ENCODE data around the gene PXDN. TPM values are rescaled to one million over a fixed set of nuclear protein-coding genes. Genes with fewer than 3 reads are reported as not detected.

Gene PXDN
- total RNA-seq, 1 experiment from 2014 or later = 126 TPM

- no peak for DNase-seq (ENCODE audit: low read depth)
Observed at GRCh38 chr2:1755436-1756191, 11.3 kb upstream of the PXDN start.

- no peak for DNase-seq (ENCODE audit: low read depth)
Observed at GRCh38 chr2:1754461-1755170, 10.3 kb upstream of the PXDN start.

DNA sequence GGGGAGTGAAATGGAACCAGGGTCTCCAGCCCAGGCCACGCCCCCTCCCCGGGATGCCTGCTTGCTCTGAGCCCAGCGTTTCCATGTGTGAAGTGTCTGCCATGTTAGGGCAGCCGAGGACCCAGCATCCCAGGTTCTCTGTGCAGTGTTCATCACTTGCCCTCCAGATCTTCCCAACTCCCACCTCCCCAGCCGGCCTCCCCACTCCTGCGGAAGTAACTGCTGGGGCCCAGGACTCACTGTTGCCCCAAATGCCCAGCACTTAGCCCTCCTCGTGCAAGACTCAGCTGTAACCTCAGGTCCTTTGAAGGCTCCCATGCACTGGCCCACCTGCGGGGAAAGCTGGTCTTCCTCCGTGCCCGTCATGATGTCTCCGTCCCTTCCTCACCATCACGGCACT is 9.7 kb upstream of the PXDN start:
- DNase-seq (ENCODE audit: low read depth) = no peak

DNA sequence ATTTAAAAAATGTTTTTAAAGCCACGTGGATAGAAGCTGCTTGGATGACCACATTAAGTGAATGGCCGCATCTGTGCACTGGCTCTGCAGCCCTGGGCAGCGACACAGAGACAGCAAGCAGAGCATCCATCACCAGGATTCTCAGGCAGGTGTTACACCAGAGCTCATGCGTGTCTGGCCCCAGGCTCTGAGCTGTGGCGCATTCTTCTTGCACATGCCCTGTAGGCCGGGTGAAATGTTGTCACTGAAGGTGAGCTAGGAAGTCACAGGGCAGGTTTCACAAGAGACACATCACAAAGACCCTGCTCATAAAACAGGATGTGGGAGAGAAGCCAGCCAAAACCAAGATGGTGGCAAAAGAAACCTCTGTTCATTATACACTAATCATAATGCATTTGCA is 8.4 kb upstream of the PXDN start:
- DNase-seq (ENCODE audit: low read depth) = no peak

GRCh38 chr2:1751767-1752725 is 7.7 kb upstream of the PXDN start:
- no peak for DNase-seq (ENCODE audit: low read depth)

DNA sequence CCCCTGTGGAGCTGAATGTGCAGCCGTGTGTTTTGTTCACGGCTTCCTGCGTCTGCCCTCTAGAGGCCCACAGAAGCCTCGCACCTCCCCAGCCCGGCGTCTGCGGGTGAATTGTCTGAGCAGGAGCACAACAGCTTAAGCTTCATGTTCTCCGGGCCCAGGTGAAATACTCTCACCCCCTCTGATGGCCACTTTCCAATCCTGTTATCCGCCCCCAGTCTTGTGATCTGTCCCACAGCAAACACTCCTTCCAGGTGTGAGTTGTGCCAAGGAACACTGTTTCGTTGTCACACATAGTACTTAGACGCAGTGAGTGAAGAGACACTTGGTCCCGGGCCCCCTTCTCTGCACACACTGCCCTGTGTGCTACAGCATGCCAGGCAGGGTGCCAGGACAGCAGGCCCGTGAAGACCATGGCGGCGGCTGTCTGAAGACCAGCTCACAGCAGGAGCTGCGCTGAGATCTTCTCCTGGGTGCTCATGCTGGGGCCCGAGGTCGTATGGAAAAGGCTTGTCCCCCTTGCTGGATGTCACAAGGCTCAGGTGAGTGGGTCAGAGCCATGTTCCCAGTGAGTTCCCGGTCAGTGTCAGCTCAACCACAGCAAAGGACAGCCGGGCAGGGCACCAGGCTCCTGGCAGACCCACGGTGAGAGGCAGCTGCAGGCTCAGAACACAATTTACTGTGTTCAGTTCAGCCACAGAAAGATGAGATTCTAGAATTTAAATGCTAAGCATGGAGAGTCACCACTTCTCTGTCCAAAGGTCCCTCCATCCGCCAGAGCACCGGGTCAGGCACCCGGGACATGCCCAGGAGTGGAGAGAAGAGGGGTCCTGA is 6.8 kb upstream of the PXDN start:
- DNase-seq (ENCODE audit: low read depth) = peak; percentile 76

DNA sequence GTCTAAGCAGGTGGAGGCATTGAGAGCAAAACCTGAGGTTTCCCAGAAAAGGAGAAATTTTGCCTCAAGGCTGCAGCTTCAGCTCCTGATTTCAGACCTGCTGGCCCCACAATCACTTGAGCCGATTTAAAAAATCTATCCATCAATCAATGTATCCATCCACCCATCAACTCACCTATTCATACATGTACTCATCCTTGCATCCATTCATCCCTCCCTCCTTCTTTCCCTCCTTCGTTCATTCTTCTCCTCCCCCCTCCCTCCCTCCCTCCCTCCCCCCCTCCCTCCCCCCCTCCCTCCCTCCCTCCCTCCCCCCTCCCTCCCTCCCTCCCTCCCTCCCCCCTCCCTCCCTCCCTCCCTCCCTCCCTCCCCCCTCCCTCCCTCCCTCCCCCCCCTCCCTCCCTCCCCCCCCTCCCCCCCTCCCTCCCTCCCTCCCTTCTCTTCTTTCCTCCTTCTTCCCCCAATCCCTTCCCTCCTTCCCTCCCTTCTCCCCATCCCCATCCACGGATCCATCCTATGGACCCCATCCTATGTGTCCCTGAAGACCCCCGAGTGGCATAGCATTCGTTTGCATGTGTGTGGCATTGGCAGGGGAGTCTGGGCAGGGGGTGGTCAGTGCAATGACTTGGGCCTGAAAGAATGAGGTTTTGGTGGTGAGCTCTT is 6.1 kb upstream of the PXDN start:
- DNase-seq (ENCODE audit: low read depth) = no peak

DNA sequence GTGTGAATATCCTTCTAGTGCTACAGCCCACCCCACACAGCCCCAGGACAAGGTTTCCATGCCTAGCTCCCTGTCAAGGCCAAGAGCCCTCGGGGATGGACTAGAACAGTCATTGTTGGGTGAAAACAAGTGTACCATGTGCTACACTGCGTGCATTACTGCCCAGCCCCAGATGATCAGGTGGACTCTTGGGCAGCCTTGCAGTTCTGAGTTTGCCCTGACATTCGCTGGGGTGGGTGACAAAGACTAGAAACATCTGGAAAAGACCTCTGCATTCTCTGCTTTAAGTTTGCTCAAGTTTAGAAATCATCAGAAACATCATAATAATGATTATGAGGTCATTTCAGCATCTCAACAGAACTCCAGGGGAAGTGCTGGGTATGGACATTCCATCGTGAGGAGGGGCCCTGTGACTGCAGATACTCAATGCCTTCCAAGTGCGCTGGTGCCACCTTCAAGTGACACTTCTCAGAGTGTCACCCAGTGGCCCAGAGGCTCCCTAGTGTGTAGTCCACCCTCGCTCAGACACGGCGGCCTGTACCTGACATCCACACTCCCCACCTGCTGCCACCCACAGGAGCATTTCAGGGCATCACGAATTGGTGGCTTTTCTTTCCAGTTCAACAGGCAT is 5.3 kb upstream of the PXDN start:
- no peak for DNase-seq (ENCODE audit: low read depth)

DNA sequence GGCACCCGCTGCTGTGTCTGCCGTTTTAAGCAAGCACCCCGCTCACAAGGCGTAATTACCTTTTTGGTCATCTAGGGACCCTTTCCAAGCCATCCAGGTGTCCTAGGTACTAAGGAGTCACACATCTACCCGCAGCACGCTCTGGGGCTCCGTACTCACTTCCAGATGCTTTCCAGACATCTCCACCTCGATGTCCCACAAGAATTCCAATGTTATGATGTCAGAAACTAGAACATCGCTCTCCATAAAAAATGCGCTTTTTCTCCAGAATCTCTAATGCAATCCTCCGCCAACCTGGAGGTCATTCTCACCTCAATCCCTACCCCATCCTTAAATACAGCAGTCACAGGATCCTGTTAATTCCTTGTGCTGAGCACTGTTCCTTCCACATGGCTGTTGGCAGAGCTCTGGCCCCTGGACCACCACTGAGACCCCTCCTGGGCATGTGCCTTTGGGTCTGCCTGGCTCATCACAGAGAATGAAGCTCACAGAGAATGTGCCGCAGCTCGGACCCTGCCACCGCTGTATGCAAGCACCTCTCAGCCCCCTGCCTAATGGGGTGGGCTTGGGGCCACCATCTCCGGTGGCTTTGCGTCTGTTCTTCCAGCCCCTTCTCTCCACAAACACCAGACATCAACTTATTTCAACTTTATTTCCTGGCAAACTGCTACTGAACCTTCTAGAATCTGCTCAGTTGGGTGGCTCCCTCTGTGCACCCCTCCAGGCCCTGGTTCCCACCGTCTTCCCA is 4.6 kb upstream of the PXDN start:
- no peak for DNase-seq (ENCODE audit: low read depth)

- no peak for DNase-seq (ENCODE audit: low read depth)
Observed at GRCh38 chr2:1748176-1748740, 3.9 kb upstream of the PXDN start.

DNA sequence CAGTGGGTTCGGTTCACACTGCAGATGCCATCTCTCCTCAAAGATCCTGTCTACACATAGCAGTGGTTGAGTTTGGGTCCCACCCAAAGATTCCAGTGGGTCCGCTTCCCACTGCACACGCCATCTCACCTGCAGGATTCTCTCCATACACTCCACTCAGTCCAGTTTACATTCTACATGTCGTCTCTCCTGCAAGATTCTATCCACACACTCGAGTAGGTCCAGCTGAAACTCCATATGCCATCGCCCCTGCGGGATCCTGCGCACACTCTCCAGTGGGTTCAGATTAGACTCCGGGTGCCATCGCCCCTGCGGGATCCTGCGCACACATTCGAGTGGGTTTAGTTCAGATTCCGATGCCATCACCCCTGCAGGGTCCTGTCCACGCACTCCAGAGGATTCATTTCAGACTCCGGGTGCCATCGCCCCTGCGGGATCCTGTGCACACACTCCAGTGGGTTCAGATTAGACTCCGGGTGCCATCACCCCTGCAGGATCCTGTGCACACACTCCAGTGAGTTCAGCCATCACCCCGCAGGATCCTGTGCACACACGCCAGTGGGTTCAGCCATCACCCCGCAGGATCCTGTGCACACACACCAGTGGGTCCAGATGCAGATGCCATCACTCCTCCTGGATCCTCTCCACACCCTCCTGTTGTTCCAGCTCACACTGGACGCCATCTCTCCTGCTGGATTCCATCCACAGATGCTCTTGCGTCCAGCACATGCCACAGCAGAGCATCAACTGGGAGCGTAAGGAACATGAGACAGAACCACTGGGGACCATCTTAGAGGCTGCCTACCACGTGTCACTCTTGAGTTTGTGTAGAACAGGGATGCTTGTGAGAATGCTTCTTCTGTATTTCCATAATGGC is 3.0 kb upstream of the PXDN start:
- no peak for DNase-seq (ENCODE audit: low read depth)

GRCh38 chr2:1746174-1747064 is 2.1 kb upstream of the PXDN start:
- DNase-seq (ENCODE audit: low read depth) = no peak

DNA sequence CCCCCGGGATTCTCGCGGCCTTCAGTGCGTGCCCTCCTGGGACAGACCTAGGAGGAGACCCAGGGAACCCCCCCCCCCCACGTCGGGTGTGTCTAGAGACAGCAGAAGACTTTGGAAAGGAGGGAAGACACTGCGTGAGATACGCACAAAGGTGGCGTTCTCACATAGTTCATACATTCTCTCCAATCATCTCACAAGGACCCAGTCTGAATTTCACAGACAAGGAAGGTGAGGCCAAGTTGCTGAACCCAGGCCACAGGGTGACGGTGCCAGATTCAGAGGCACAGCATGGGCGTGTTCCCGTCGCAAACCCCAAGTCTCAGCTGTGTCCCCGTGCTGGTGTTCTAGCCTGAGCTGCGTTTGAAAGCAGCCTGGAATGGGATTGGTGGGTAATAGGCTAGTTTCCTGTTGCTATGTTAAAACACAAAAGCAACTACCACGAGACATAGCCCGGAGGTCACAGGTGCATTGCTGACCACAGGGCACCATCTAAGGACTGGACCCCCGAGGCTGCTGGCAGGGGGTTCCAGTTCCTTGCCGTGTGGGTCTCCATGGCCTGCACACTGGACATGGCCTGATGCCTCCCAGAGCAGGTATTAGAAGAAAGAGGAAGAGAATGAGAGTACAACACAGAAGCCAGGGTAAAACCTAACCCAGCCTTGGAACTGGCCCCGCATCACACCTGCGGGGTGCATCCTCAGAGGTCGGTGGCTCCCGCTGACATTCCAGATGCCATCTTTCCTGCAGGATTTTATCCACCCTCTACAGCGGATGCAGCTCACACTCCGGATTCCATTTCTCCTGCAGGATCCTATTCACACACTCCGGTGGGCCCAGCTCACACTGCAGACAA is 1.1 kb upstream of the PXDN start:
- DNase-seq (ENCODE audit: low read depth) = no peak

DNA sequence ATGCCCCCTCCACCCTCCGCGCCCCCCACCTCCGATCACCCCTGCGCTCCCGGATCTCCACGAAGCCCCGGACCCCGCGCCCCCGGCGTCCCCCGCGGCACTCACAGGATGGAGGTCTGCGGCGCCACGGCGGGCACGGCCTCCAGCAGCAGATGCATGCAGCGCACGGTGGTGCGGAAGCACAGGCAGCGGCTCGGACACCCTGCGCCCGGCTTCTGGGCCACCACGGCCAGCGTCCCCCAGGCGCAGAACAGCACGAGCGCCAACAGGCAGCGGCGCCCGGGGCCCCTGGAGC is 217 bp downstream of the PXDN start:
- DNase-seq (ENCODE audit: low read depth) = no peak

GRCh38 chr2:1743396-1744150 is 742 bp downstream of the PXDN start:
- peak; percentile 47 for DNase-seq (ENCODE audit: low read depth)
